ENCODE data around the gene FAM227A.
"Not testable (repeated sequence)": the region's sequence is repeated elsewhere in the genome, so short reads cannot be mapped to it uniquely, and the experiment has no call there.

The FAM227A gene

DNA sequence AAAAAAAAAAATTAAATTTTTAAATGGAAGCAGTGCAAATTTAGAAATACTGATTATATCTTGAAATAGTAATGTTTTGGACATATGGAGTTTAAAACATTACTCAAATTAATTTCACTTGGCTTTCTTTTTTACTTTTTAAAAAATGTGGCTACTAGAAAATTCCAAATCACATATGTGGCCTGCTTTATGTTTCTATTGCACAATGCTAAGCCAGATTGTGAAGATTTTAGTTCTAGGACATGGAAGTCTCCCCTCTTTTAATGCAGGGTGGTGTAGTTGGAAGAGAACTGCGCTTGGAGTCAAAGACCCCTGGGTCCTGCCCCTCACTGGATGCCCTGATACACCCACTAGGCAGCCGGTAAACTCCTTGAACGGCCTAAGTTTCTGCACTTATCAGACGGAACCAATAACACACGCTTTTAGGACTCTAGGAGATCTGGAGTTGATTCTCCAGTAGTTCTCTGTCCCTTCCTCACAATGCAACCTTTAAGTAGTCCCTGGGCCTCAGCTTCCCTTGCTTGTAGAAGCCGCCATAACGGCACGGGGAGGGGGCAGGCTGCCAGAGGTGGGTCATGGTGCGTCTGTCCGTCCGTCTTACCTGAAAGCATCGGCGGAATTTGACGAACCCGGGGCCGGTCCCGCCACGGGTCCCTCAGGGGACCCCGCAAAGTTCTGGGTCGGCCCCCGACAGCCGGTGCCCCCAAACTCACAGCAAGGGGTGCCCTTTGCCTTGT lies 505 bp downstream of the FAM227A start:
- TF ChIP-seq, protein P1, sequence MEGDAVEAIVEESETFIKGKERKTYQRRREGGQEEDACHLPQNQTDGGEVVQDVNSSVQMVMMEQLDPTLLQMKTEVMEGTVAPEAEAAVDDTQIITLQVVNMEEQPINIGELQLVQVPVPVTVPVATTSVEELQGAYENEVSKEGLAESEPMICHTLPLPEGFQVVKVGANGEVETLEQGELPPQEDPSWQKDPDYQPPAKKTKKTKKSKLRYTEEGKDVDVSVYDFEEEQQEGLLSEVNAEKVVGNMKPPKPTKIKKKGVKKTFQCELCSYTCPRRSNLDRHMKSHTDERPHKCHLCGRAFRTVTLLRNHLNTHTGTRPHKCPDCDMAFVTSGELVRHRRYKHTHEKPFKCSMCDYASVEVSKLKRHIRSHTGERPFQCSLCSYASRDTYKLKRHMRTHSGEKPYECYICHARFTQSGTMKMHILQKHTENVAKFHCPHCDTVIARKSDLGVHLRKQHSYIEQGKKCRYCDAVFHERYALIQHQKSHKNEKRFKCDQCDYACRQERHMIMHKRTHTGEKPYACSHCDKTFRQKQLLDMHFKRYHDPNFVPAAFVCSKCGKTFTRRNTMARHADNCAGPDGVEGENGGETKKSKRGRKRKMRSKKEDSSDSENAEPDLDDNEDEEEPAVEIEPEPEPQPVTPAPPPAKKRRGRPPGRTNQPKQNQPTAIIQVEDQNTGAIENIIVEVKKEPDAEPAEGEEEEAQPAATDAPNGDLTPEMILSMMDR (IDR thresholded peaks at IDR 0.05; ENCODE audit: low read depth, low read length): no peak
- peak overlapping the region; percentile 71 for H3K4me3 ChIP-seq (ENCODE audit: low read depth, low read length)

DNA sequence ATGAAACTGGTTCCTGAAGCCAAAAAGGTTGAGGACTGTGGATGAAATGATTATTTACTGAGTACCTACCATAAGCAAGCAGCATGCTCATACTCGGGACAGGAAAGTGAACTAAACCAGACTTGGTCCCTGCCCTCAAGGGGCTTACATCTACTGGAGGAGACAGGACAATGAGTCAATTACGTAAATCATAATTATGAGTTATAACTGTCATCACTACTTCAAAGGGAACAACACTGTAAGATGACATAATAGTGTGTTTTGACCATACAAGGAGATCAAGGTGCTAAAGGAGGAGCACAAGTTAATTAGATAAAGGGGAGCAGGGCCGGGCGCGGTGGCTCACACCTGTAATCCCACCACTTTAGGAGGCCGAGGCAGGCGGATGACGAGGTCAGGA lies 2.5 kb downstream of the FAM227A start:
- no peak overlapping the region for H3K4me3 ChIP-seq (ENCODE audit: low read depth, low read length)
- TF ChIP-seq, protein P1 (IDR thresholded peaks at IDR 0.05; ENCODE audit: low read depth, low read length): no peak

DNA sequence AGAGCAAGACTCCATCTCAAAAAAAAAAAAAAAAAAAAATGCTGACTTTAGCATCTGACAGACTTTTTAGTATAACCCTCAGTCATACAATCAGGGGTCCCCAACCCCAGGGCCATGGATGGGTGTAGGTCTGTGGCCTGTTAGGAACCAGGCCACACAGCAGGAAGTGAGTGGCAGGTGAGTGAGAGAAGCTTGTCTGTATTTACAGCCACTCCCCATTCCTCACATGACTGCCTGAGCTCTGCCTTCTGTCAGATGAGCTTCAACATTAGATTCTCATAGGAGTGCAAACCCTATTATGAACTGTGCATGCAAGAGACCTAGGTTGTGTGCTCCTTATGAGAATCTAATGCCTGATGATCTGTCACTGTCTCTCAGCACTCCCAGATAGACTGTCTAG lies 3.3 kb downstream of the FAM227A start:
- TF ChIP-seq, protein P1 (IDR thresholded peaks at IDR 0.05; ENCODE audit: low read depth, low read length): no peak

DNA sequence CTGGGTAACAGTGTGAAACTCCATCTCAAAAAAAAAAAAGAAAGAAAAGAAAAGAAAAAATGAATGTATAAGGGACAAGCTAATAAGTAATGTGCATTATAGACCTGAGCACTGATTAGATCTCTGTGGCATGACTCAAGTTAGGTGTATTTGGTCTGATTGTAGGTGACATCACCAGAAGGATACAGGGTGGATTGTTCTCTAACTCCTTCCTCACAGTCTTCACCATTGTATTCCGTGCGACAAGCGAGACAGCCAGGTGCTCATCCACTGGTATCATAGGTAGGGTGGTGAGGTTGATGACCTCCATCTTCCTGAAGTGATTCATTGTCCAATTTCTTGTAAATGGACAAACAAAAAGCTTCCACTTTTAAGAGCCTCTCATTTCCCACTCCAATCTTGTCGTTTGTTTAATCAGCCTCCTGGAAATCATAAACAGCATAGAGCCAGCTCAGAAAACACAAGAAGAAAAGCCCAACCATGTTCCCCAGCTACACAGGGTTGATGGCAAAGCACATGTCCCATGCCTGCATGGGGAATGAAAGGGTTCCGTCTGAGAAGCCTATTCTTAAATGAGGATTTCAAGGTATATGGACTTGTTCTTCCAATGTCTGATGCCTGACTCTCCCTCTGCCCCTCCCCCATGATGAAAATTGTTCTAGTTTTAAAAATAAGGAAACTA lies 6.2 kb downstream of the FAM227A start:
- TF ChIP-seq, protein P1 (IDR thresholded peaks at IDR 0.05; ENCODE audit: low read depth, low read length): no peak
- H3K4me3 ChIP-seq (ENCODE audit: low read depth, low read length): no peak overlapping the region

More for the DNA sequence above, 3.3 kb downstream of the FAM227A start:
- no peak overlapping the region for H3K4me3 ChIP-seq (ENCODE audit: low read depth, low read length)

DNA sequence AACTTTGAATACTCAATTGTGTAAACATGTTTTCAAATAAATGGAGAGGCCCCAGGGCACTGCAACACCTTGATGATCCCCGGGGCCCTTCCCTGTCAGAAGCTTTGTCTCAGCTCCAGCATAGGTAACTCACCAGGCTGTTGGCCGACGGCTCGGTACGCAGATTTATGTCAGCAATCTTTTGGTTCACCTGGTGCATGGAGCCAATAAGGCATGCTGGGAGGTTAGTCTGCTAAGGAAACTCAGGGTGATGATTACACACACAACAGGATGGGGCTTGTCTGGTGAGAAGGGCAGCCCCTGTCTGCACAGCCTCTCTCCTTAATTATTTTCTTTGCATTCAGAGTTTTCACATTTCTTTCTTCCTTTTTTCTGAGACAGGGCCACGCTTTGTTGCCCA lies 10.8 kb downstream of the FAM227A start:
- TF ChIP-seq, protein P1 (IDR thresholded peaks at IDR 0.05; ENCODE audit: low read depth, low read length): no peak
- H3K4me3 ChIP-seq (ENCODE audit: low read depth, low read length): no peak overlapping the region

DNA sequence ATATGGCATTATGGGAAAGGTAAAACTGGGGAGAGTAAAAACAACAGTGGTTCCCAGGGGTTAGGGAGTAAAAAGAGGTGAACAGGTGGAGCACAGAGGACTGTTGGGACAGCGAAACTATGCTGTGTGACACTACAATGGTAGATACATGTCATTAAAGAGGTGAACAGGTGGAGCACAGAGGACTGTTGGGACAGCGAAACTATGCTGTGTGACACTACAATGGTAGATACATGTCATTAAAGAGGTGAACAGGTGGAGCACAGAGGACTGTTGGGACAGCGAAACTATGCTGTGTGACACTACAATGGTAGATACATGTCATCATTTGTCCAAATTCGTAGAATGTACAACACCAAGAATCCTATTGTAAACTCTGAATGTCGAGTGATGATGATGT lies 11.9 kb downstream of the FAM227A start:
- H3K4me3 ChIP-seq (ENCODE audit: low read depth, low read length): not testable (repeated sequence)

DNA sequence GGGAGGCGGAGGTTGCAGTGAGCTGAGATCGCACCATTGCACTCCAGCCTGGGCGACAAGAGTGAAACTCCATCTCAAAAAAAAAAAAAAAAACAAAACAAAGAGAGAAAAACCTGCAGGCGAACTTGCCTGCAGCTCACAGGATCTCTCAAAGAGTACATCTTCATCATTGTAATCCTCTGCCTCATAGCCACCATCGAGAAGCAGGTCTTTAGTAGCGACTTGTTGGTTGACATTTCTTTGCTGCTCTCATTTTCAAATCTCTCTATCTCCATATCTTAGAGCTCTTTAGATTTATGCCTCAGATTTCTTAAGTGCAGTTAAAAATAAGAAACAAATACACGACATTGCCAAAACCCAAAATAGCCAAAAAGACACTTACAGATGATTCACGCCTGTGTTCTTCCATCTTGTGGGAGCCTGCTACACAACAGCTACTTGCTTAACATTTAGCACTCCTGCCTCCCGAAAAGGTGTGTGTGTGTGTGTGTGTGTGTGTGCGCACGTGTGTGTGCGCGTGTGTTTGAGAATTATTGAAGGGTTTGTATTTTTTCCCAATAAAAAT lies 14.6 kb downstream of the FAM227A start:
- TF ChIP-seq, protein P1 (IDR thresholded peaks at IDR 0.05; ENCODE audit: low read depth, low read length): no peak
- H3K4me3 ChIP-seq (ENCODE audit: low read depth, low read length): no peak overlapping the region

All from WI38 (cell line).